ACC112 (cell line): ENCODE measurements around the gene ZCCHC7.
"Not testable (repeated sequence)": the region's sequence is repeated elsewhere in the genome, so short reads cannot be mapped to it uniquely, and the experiment has no call there.

ENCODE experiments used
- H2AFZ ChIP-seq: fragments of 200-600 bp; sonication (generic); one replicate; pipeline ENCODE4 v1.6.0; 2017; ENCODE audit warnings: antibody characterized with exemption, low read length; ENCODE audit not compliant: unreplicated experiment
- H3K27ac ChIP-seq: fragments of 200-600 bp; sonication (generic); 2 replicates; pipeline ENCODE4 v1.5.1; 2014; ENCODE audit warnings: low read depth, mild to moderate bottlenecking, antibody characterized with exemption, low read length, moderate library complexity
- H3K27me3 ChIP-seq: fragments of 200-600 bp; sonication (generic); 2 replicates; pipeline ENCODE4 v1.6.1; 2014; ENCODE audit warnings: mild to moderate bottlenecking, antibody characterized with exemption, low read length, moderate library complexity, mixed read lengths; ENCODE audit not compliant: insufficient read depth
- H3K36me3 ChIP-seq: fragments of 200-600 bp; sonication (generic); 2 replicates; pipeline ENCODE4 v1.6.1; 2016; ENCODE audit warnings: mild to moderate bottlenecking, antibody characterized with exemption, low read length, moderate library complexity, mixed read lengths; ENCODE audit not compliant: insufficient read depth
- H3K4me1 ChIP-seq: fragments of 200-600 bp; sonication (generic); one replicate; pipeline ENCODE4 v1.6.1; 2016; ENCODE audit warnings: low read length, mixed read lengths; ENCODE audit not compliant: insufficient read depth, unreplicated experiment, control insufficient read depth
- H3K4me3 ChIP-seq: fragments of 200-600 bp; sonication (generic); 2 replicates; pipeline ENCODE4 v1.5.1; 2014; ENCODE audit warnings: mild to moderate bottlenecking, low read depth, low read length
- H3K79me2 ChIP-seq: fragments of 200-600 bp; sonication (generic); one replicate; pipeline ENCODE4 v1.6.0; 2016; ENCODE audit warnings: low read length; ENCODE audit not compliant: control insufficient read depth, unreplicated experiment, insufficient read depth

ZCCHC7 gene

GRCh38 chr9:37096628-37097027 is 23.7 kb upstream of the ZCCHC7 start:
- Histone ChIP-seq H3K36me3 (no peaks in the 10 kb centered on the region), H3K27ac (no peak overlapping the region), H3K27me3 (no peaks in the 10 kb centered on the region), H2AFZ (no peak overlapping the region), H3K79me2 (no peaks in the 10 kb centered on the region), H3K4me1 (no peaks in the 10 kb centered on the region), H3K4me3 (no peak overlapping the region)

GRCh38 chr9:37097294-37097693 is 23.1 kb upstream of the ZCCHC7 start:
- H3K36me3 ChIP-seq = no peaks in the 10 kb centered on the region
- no peaks in the 10 kb centered on the region for H3K27me3 ChIP-seq
- H3K27ac ChIP-seq = no peak overlapping the region
- H2AFZ ChIP-seq = no peak overlapping the region
- no peaks in the 10 kb centered on the region for H3K79me2 ChIP-seq
- no peak overlapping the region for H3K4me3 ChIP-seq
- H3K4me1 ChIP-seq = no peaks in the 10 kb centered on the region

GRCh38 chr9:37100327-37100726 is 20.0 kb upstream of the ZCCHC7 start:
- H3K36me3 ChIP-seq = no peaks in the 10 kb centered on the region
- no peak overlapping the region for H3K4me3 ChIP-seq
- H3K79me2 ChIP-seq = no peaks in the 10 kb centered on the region
- peaks cover 8% of the 10 kb centered on the region for H3K4me1 ChIP-seq
- H3K27me3 ChIP-seq = no peaks in the 10 kb centered on the region
- no peak overlapping the region for H3K27ac ChIP-seq
- no peak overlapping the region for H2AFZ ChIP-seq

DNA sequence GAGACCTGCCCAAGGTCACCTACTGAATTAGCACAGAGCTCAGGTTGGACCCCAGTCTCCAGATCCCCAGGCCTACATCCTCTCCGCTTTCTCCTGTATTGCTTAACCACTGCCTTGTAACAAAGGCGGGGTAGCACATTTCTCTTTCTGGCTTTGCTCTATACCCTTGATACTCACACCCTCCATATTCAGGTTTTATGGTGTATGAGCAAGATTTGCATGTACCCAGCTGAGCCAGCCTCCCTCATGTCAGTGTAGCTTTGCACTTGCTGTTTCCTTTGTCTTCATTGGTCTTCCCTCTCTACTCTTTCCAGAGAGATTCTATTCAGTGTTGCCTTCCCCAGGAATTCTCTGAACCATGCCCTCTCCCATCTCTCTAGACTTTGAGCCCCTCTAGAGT is 19.6 kb upstream of the ZCCHC7 start:
- H3K27ac ChIP-seq = no peak overlapping the region
- H3K4me1 ChIP-seq = peaks cover 8% of the 10 kb centered on the region
- no peaks in the 10 kb centered on the region for H3K79me2 ChIP-seq
- H3K36me3 ChIP-seq = no peaks in the 10 kb centered on the region
- H2AFZ ChIP-seq = no peak overlapping the region
- no peak overlapping the region for H3K4me3 ChIP-seq
- H3K27me3 ChIP-seq = no peaks in the 10 kb centered on the region

DNA sequence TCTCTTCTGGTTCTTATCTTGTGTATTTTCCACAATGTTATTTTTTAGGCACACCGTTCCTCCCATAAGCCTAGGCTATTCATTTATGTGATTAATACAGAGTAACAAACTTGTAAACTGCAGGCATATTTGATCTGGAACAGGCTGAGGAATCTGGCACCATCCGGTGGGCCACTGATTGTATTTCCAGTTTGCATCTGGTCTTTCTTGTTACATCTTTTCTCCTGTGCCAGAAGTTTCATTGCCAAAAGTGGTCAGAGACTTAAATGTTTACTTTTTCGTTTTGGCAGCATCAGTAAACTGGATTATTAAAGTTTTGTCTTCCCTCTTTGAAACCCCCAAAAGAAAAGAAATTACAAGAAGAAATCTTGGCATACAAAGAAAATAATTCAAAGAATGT is 17.9 kb upstream of the ZCCHC7 start:
- H3K79me2 ChIP-seq = no peaks in the 10 kb centered on the region
- H3K4me3 ChIP-seq = no peak overlapping the region
- peaks cover 8% of the 10 kb centered on the region for H3K4me1 ChIP-seq
- H3K36me3 ChIP-seq = no peaks in the 10 kb centered on the region
- no peak overlapping the region for H3K27ac ChIP-seq
- no peak overlapping the region for H2AFZ ChIP-seq
- no peaks in the 10 kb centered on the region for H3K27me3 ChIP-seq

GRCh38 chr9:37104183-37104889 is 16.0 kb upstream of the ZCCHC7 start:
- Histone ChIP-seq H3K4me3 (no peak overlapping the region), H3K36me3 (no peaks in the 10 kb centered on the region), H2AFZ (peak overlapping the region; percentile 82), H3K27ac (peak overlapping the region; percentile 25; the same call in 1 of the 2 replicates), H3K27me3 (no peaks in the 10 kb centered on the region), H3K79me2 (no peaks in the 10 kb centered on the region), H3K4me1 (peaks cover 8% of the 10 kb centered on the region)

DNA sequence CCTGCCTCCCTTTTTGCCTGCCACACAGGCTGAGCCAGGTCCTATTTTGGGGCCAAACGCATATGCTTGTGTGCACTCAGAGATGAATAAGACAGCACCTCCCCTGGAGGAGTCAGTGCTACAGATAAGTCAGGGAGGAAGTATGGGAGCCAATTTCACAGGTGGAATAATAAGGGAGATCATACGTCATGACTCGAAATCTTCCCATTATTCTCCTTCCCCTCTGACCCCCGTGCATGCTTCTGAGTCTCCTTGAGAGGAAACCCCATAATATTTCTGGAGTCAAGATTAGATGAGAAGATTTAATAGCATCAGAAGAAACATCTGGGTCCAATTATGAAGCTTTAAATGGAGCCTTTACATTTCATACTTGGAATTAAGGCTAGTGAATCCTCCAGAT is 15.1 kb upstream of the ZCCHC7 start:
- no peaks in the 10 kb centered on the region for H3K27me3 ChIP-seq
- H3K4me3 ChIP-seq = no peak overlapping the region
- peaks cover 8% of the 10 kb centered on the region for H3K4me1 ChIP-seq
- no peak overlapping the region for H3K27ac ChIP-seq
- no peaks in the 10 kb centered on the region for H3K79me2 ChIP-seq
- no peaks in the 10 kb centered on the region for H3K36me3 ChIP-seq
- no peak overlapping the region for H2AFZ ChIP-seq

GRCh38 chr9:37107701-37108100 is 12.7 kb upstream of the ZCCHC7 start:
- Histone ChIP-seq H2AFZ (no peak overlapping the region), H3K79me2 (no peaks in the 10 kb centered on the region), H3K27ac (no peak overlapping the region), H3K4me1 (peaks cover 8% of the 10 kb centered on the region), H3K36me3 (no peaks in the 10 kb centered on the region), H3K27me3 (no peaks in the 10 kb centered on the region), H3K4me3 (no peak overlapping the region)

DNA sequence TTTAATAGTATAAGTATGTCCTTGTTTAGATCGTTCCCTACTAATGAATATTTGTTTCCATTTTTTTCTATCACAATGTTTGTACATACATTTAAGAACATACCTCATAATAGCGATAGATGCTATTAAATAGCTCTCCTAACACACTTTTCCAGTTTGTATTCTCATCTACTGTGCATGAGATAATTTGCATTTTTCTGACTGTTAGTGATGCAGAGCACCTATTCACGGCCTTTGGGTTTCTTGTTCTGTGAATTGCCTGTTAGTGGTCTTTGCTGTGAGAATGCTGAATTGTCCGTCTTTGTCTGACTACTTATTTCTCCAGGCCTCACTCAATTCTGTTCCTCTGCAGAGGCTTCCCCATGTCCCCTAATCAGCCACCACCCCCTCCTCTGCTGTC is 5.9 kb upstream of the ZCCHC7 start:
- H3K27ac ChIP-seq, H3K27me3 ChIP-seq, H2AFZ ChIP-seq, H3K4me1 ChIP-seq, H3K79me2 ChIP-seq, H3K36me3 ChIP-seq, H3K4me3 ChIP-seq: not testable (repeated sequence)

DNA sequence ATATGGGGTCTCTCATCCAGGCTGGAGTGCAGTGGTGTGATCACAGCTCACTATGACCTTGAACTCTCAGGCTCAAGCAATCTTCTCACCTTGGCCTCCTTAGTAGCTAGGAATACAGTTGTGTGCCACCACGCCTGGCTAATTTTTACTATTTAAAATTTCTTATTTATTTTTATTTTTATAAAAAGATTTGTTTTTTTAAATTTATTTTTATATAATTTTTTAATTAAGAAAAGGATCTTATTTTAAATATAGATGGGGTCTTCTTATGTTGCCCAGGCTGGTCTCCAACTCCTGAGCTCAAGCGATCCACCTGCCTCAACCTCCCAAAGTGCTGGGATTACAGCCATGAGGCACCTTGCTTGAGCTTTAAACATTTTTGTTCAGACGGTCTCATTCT is 2.4 kb upstream of the ZCCHC7 start:
- no peak overlapping the region for H2AFZ ChIP-seq
- H3K27me3 ChIP-seq = no peaks in the 10 kb centered on the region
- H3K36me3 ChIP-seq = no peaks in the 10 kb centered on the region
- H3K4me1 ChIP-seq = no peaks in the 10 kb centered on the region
- H3K4me3 ChIP-seq = no peak overlapping the region
- H3K79me2 ChIP-seq = peaks cover 30% of the 10 kb centered on the region
- H3K27ac ChIP-seq = no peak overlapping the region

DNA sequence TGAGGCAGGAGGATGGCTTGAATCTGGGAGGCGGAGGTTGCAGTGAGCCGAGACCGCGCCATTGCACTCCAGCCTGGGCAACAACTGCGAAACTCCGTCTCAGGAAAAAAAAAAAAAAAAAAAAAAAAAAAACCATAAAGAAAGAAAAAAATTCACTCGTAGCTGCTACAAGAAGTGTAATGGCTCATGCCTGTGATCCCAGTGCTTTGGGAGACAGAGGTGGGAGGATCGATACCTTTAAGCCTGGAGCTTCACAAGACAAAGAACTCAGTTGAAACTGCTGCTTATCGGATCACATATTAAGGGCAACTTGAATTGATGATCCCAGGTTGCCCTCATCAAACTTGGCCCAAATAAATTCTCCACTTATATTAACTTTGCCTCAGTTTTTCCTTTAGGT is 1.0 kb upstream of the ZCCHC7 start:
- Histone ChIP-seq H3K36me3 (no peaks in the 10 kb centered on the region), H3K27me3 (no peaks in the 10 kb centered on the region), H3K4me1 (peaks cover 8% of the 10 kb centered on the region), H3K27ac (peak overlapping the region; percentile 80), H3K79me2 (peaks cover 44% of the 10 kb centered on the region), H2AFZ (peak overlapping the region; percentile 95), H3K4me3 (peak overlapping the region; percentile 92)
